Memory B cell (primary cell): ENCODE results near the gene DUSP7.
"Not testable (repeated sequence)": the region's sequence is repeated elsewhere in the genome, so short reads cannot be mapped to it uniquely, and the experiment has no call there.

Experiments used
- ATAC-seq: fragments of 150-1000 bp; cut with Tn5 transposase; 2 replicates; pipeline ENCODE4 v1.10.0; 2021; ENCODE audit warnings: low read depth, mild to moderate bottlenecking, moderate library complexity
- DNase-seq, 2 donors: peaks; one replicate each; pipeline ENCODE4 v3.0.0; 2022; ENCODE audit warnings: low spot score in 2 of 2
- H3K27ac Mint-ChIP-seq: one replicate; pipeline ENCODE4 v1.8.0; 2022; ENCODE audit warnings: mild to moderate bottlenecking, moderate library complexity, mixed read lengths
- H3K27me3 Mint-ChIP-seq: one replicate; pipeline ENCODE4 v1.8.0; 2022; ENCODE audit warnings: mixed read lengths
- H3K36me3 Mint-ChIP-seq: one replicate; pipeline ENCODE4 v1.8.0; 2022; ENCODE audit warnings: mild to moderate bottlenecking, mixed read lengths
- H3K4me1 Mint-ChIP-seq: one replicate; pipeline ENCODE4 v1.8.0; 2022; ENCODE audit warnings: mixed read lengths
- H3K4me3 Mint-ChIP-seq: one replicate; pipeline ENCODE4 v1.8.0; 2022; ENCODE audit warnings: mild to moderate bottlenecking, moderate library complexity, mixed read lengths
- H3K9me3 Mint-ChIP-seq: one replicate; pipeline ENCODE4 v1.8.0; 2022; ENCODE audit warnings: mixed read lengths

Gene DUSP7

GRCh38 chr3:52039846-52040245 is 16.5 kb downstream of the DUSP7 start:
- no peaks in the 10 kb centered on the region for H3K36me3 Mint-ChIP-seq
- no peak overlapping the region for H3K27ac Mint-ChIP-seq
- H3K9me3 Mint-ChIP-seq: no peaks in the 10 kb centered on the region
- H3K4me3 Mint-ChIP-seq: no peak overlapping the region
- H3K4me1 Mint-ChIP-seq: peaks cover 8% of the 10 kb centered on the region
- peaks cover 2% of the 10 kb centered on the region for H3K27me3 Mint-ChIP-seq
- DNase-seq (no peak), ATAC-seq (no peak)

GRCh38 chr3:52039426-52039825 is 16.9 kb downstream of the DUSP7 start:
- Mint-ChIP-seq H3K4me3 (no peak overlapping the region), H3K9me3 (no peaks in the 10 kb centered on the region), H3K27me3 (peaks cover 2% of the 10 kb centered on the region), H3K4me1 (peaks cover 8% of the 10 kb centered on the region), H3K27ac (no peak overlapping the region), H3K36me3 (no peaks in the 10 kb centered on the region)
- DNase-seq: no peak
- ATAC-seq: no peak

DNA sequence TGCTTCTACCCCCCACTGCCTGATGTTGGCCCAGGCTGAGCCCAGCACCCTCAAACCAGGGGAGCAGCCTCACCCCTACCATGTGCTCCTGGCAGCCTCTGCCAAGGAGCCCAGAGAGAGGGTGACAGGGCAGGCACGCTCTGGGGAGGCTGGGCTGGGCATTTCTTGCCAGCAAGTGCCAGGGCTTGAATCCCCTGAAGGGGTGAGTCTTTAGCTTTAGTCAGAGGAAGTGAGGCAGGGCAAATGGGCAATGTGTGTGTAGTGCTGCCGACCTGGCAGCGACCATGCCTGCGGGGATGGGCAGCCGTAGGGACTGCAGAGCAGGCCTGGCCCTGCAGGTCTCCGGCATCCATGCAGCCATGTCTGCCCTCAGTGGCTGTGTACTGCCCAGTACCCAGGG is 18.1 kb downstream of the DUSP7 start:
- Mint-ChIP-seq H3K27ac (no peak overlapping the region), H3K4me1 (peaks cover 8% of the 10 kb centered on the region), H3K36me3 (no peaks in the 10 kb centered on the region), H3K27me3 (peaks cover 2% of the 10 kb centered on the region), H3K4me3 (no peak overlapping the region), H3K9me3 (no peaks in the 10 kb centered on the region)
- DNase-seq: no peak
- no peak for ATAC-seq

GRCh38 chr3:52037291-52037690 is 19.1 kb downstream of the DUSP7 start:
- H3K4me1 Mint-ChIP-seq: peaks cover 8% of the 10 kb centered on the region
- no peaks in the 10 kb centered on the region for H3K9me3 Mint-ChIP-seq
- no peaks in the 10 kb centered on the region for H3K36me3 Mint-ChIP-seq
- ATAC-seq (no peak), DNase-seq (no peak)
- no peak overlapping the region for H3K4me3 Mint-ChIP-seq
- H3K27ac Mint-ChIP-seq: no peak overlapping the region
- H3K27me3 Mint-ChIP-seq: peaks cover 2% of the 10 kb centered on the region

GRCh38 chr3:52036829-52037228 is 19.5 kb downstream of the DUSP7 start:
- Mint-ChIP-seq H3K4me1 (peaks cover 4% of the 10 kb centered on the region), H3K27me3 (no peaks in the 10 kb centered on the region), H3K27ac (no peak overlapping the region), H3K9me3 (no peaks in the 10 kb centered on the region), H3K4me3 (no peak overlapping the region), H3K36me3 (no peaks in the 10 kb centered on the region)
- DNase-seq: no peak
- ATAC-seq: no peak

DNA sequence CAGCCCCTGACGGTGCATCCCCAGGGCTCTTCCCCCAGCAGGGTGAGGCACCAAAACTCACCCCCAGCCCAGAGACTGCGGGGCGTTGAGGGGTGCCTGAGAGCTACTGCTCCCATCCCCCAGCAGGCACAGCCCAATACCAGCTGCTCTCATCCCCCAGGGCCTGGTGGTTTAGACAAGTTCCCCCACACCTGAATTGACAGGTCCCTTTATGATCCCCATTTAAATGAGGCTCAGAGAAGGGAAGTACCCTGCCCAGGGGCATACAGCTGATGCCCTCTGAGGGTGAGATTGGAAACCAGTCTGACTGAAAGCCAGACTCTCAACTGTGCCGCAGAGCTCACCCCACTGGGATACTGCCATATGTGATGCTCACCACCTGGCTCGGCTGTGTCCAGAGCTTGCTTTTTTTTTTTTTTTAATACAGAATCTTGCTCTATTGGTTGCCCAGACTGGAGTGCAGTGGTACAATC is 20.1 kb downstream of the DUSP7 start:
- Mint-ChIP-seq H3K9me3 (no peaks in the 10 kb centered on the region), H3K36me3 (no peaks in the 10 kb centered on the region), H3K4me1 (peaks cover 2% of the 10 kb centered on the region), H3K4me3 (no peak overlapping the region), H3K27ac (no peak overlapping the region), H3K27me3 (no peaks in the 10 kb centered on the region)
- DNase-seq (no peak), ATAC-seq (peak; percentile 74)

DNA sequence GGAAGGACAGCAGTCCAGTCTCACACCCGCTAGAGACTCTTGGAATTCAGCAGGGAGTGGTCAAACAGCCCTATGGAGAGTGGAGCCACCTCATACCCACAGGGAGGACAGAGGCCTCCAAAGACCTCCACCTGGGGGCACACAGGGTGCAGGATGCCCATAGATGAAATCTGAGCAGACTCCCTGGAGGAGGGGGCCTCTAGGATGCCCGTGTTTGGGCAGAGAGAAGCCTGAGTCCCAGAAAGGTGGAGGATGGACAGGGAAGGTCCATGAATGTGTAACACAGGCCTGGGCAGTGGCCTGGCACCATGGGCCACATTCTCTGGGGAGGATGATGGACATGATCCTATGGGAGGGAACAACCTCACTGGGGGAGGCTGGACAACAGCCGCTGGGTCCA is 21.7 kb downstream of the DUSP7 start:
- no peaks in the 10 kb centered on the region for H3K9me3 Mint-ChIP-seq
- H3K36me3 Mint-ChIP-seq: no peaks in the 10 kb centered on the region
- ATAC-seq (no peak), DNase-seq (no peak)
- H3K4me3 Mint-ChIP-seq: no peak overlapping the region
- H3K27me3 Mint-ChIP-seq: no peaks in the 10 kb centered on the region
- peaks cover 2% of the 10 kb centered on the region for H3K4me1 Mint-ChIP-seq
- no peak overlapping the region for H3K27ac Mint-ChIP-seq

- H3K27me3 Mint-ChIP-seq: no peaks in the 10 kb centered on the region
- H3K4me1 Mint-ChIP-seq: peaks cover 2% of the 10 kb centered on the region
- ATAC-seq (no peak), DNase-seq (no peak)
- H3K36me3 Mint-ChIP-seq: no peaks in the 10 kb centered on the region
- H3K4me3 Mint-ChIP-seq: no peak overlapping the region
- no peaks in the 10 kb centered on the region for H3K9me3 Mint-ChIP-seq
- no peak overlapping the region for H3K27ac Mint-ChIP-seq
Observed at GRCh38 chr3:52034212-52034611, 22.2 kb downstream of the DUSP7 start.

GRCh38 chr3:52033748-52034147 is 22.6 kb downstream of the DUSP7 start:
- not testable (repeated sequence) for H3K27me3 Mint-ChIP-seq, H3K27ac Mint-ChIP-seq, H3K4me3 Mint-ChIP-seq, DNase-seq, H3K4me1 Mint-ChIP-seq, H3K9me3 Mint-ChIP-seq, H3K36me3 Mint-ChIP-seq, ATAC-seq

DNA sequence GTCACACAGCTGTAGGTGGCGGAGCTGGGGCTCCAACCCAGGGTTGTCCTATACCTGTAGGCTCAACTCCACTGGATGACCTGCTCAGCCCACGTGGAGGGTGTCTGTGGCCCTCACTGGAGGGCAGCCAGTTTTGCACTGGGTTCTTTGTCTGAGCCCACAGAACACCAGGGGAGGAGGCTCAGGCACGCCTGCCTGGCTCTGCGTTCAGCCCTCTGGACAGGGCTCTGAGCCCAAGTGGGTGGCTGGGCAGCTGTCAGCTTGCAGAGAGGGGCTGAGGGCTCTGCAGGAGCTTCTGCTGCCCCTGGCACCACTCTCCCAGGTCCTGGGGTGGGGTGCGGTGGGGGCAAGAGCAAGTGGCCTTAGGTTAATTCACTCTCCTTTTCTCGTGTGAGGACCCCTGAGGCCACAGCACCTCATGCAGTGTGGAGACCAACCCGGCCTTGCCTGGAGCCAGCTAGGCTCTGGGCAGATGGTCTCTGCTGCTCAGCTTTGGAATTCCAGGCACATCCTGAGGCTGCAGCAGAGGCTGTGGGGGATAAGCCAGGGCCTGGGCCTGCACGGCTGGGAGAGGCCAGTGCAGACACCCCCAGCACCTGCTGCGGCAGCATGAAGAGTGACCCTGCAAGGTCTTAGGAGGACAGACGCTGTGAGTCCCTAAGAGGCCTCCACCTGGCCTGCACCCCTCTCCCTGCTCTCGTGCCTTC is 23.5 kb downstream of the DUSP7 start:
- no peak overlapping the region for H3K27ac Mint-ChIP-seq
- no peaks in the 10 kb centered on the region for H3K27me3 Mint-ChIP-seq
- no peaks in the 10 kb centered on the region for H3K36me3 Mint-ChIP-seq
- no peak overlapping the region for H3K4me3 Mint-ChIP-seq
- DNase-seq (no peak), ATAC-seq (no peak)
- H3K9me3 Mint-ChIP-seq: no peaks in the 10 kb centered on the region
- H3K4me1 Mint-ChIP-seq: peaks cover 2% of the 10 kb centered on the region

GRCh38 chr3:52031896-52032295 is 24.5 kb downstream of the DUSP7 start:
- no peaks in the 10 kb centered on the region for H3K27me3 Mint-ChIP-seq
- no peak for ATAC-seq
- no peaks in the 10 kb centered on the region for H3K36me3 Mint-ChIP-seq
- no peak for DNase-seq
- H3K9me3 Mint-ChIP-seq: no peaks in the 10 kb centered on the region
- no peak overlapping the region for H3K27ac Mint-ChIP-seq
- no peak overlapping the region for H3K4me3 Mint-ChIP-seq
- H3K4me1 Mint-ChIP-seq: peaks cover 2% of the 10 kb centered on the region

DNA sequence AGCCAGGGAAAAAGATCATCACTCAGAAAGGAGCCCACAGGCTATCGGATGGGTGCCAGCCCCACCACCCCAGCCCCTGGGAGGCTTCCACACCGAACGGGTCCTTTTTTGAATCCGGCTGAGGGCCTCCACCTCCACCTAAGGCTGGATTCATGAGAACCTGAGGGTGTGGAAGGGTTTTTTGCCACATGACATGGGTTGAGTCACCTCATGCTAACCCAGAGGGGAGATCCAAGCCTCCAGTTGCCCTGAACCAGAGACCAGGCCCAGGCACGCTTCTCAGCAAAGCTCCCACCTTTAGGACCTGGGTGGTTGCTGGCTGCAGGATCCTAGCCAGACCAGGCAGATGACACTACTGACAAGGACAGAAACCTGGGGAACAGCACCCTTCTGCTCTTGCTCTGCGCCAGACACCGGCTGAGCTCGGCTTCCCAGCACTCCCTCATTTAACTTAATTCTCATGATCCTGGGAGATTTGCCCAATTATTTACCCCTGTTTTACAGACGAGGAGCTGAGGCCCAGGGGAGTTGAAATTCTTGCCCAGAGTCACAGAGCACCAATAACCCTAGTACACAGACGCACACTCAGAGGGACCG is 25.6 kb downstream of the DUSP7 start:
- DNase-seq: no peak
- Mint-ChIP-seq H3K27ac (no peak overlapping the region), H3K27me3 (no peaks in the 10 kb centered on the region), H3K4me3 (no peak overlapping the region), H3K4me1 (no peaks in the 10 kb centered on the region), H3K36me3 (no peaks in the 10 kb centered on the region), H3K9me3 (no peaks in the 10 kb centered on the region)
- no peak for ATAC-seq

GRCh38 chr3:52029535-52029934 is 26.8 kb downstream of the DUSP7 start:
- no peaks in the 10 kb centered on the region for H3K36me3 Mint-ChIP-seq
- no peaks in the 10 kb centered on the region for H3K9me3 Mint-ChIP-seq
- peaks cover under 1% of the 10 kb centered on the region for H3K4me1 Mint-ChIP-seq
- no peak for DNase-seq
- H3K4me3 Mint-ChIP-seq: no peak overlapping the region
- H3K27me3 Mint-ChIP-seq: no peaks in the 10 kb centered on the region
- ATAC-seq: no peak
- no peak overlapping the region for H3K27ac Mint-ChIP-seq

DNA sequence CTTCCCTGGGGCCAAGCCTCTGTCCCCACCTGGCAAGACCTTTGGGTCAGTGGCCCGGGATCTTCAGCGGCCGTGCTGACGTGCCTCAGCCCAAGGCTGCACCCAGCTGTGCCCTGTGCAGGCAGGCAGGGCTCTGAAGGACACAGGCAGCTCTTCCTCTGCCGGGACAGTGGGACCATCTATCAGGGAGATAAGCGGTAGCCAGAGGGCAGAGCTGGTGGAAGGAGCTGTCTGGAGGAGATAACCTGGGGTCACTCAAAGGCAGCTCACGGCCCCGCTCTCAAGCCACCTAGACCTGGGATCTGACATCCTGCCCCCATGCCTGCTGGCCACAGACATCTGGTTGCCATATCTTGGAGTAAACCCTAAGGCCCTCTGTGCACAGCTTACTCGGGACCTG is 27.3 kb downstream of the DUSP7 start:
- no peaks in the 10 kb centered on the region for H3K27me3 Mint-ChIP-seq
- no peak overlapping the region for H3K27ac Mint-ChIP-seq
- DNase-seq (no peak), ATAC-seq (no peak)
- no peaks in the 10 kb centered on the region for H3K9me3 Mint-ChIP-seq
- peaks cover 5% of the 10 kb centered on the region for H3K4me1 Mint-ChIP-seq
- no peak overlapping the region for H3K4me3 Mint-ChIP-seq
- H3K36me3 Mint-ChIP-seq: no peaks in the 10 kb centered on the region

GRCh38 chr3:52028572-52028971 is 27.8 kb downstream of the DUSP7 start:
- Mint-ChIP-seq H3K4me1 (peaks cover 9% of the 10 kb centered on the region), H3K36me3 (no peaks in the 10 kb centered on the region), H3K27ac (no peak overlapping the region), H3K9me3 (no peaks in the 10 kb centered on the region), H3K4me3 (no peak overlapping the region), H3K27me3 (no peaks in the 10 kb centered on the region)
- ATAC-seq (no peak), DNase-seq (no peak)
